ENCODE results near the gene DCAF11.

Gene DCAF11

GRCh38 chr14:24164518-24164991 lies 50.0 kb downstream of the DCAF11 start:
- no peak overlapping the region for H3K9ac ChIP-seq (ENCODE audit: low read length)
- H3K9me3 ChIP-seq (ENCODE audit: insufficient read depth, low read length) = no peaks in the 10 kb centered on the region
- no peaks in the 10 kb centered on the region for H4K20me1 ChIP-seq (ENCODE audit: low read depth, low read length)
- no peaks in the 10 kb centered on the region for H3K9me2 ChIP-seq (replicated peaks; ENCODE audit: insufficient read depth, low read length)
- no peak overlapping the region for H3K4me2 ChIP-seq (ENCODE audit: low read depth, low read length, poor library complexity, severe bottlenecking)
- H3F3A ChIP-seq (ENCODE audit: insufficient read depth) = 0 out of 2 replicates have a peak, but pooled peaks cover 3% of the 10 kb centered on the region
- TF ChIP-seq CTCF (IDR thresholded peaks at IDR 0.05; ENCODE audit: insufficient read depth, low read length, poor library complexity, severe bottlenecking) (no peak), EZH2phosphoT487 (conservative IDR thresholded peaks at IDR 0.05; ENCODE audit: low read length) (no peak)
- H3K27ac ChIP-seq (ENCODE audit: low read depth, low read length) = no peak overlapping the region
- H3K4me3 ChIP-seq (ENCODE audit: insufficient read depth, low read length, poor library complexity, severe bottlenecking) = no peak overlapping the region
- H2AFZ ChIP-seq (ENCODE audit: low read depth, low read length, severe bottlenecking) = no peak overlapping the region
- H3K27me3 ChIP-seq (ENCODE audit: low read length) = no peaks in the 10 kb centered on the region
- H3K79me2 ChIP-seq (ENCODE audit: insufficient read depth, low read length) = peaks cover 10% of the 10 kb centered on the region; the same call in 1 of the 2 replicates
- H3K36me3 ChIP-seq (ENCODE audit: low read length) = no peaks in the 10 kb centered on the region

- H3K9ac ChIP-seq (ENCODE audit: low read length) = no peak overlapping the region
These were observed 51.2 kb downstream of the DCAF11 start for GRCh38 chr14:24165785-24166184.

GRCh38 chr14:24167469-24168114 lies 53.0 kb downstream of the DCAF11 start:
- H3K9me2 ChIP-seq (replicated peaks; ENCODE audit: insufficient read depth, low read length) = no peaks in the 10 kb centered on the region
- TF ChIP-seq EZH2phosphoT487 (conservative IDR thresholded peaks at IDR 0.05; ENCODE audit: low read length) (no peak), CTCF (IDR thresholded peaks at IDR 0.05; ENCODE audit: insufficient read depth, low read length, poor library complexity, severe bottlenecking) (no peak)
- H2AFZ ChIP-seq (ENCODE audit: low read depth, low read length, severe bottlenecking) = no peak overlapping the region
- H3K9ac ChIP-seq (ENCODE audit: low read length) = no peak overlapping the region
- no peaks in the 10 kb centered on the region for H3K79me2 ChIP-seq (ENCODE audit: insufficient read depth, low read length)
- no peak overlapping the region for H3K4me2 ChIP-seq (ENCODE audit: low read depth, low read length, poor library complexity, severe bottlenecking)
- no peaks in the 10 kb centered on the region for H3F3A ChIP-seq (ENCODE audit: insufficient read depth)
- H3K27ac ChIP-seq (ENCODE audit: low read depth, low read length) = no peak overlapping the region
- no peaks in the 10 kb centered on the region for H4K20me1 ChIP-seq (ENCODE audit: low read depth, low read length)
- no peak overlapping the region for H3K4me3 ChIP-seq (ENCODE audit: insufficient read depth, low read length, poor library complexity, severe bottlenecking)
- H3K27me3 ChIP-seq (ENCODE audit: low read length) = no peaks in the 10 kb centered on the region
- H3K9me3 ChIP-seq (ENCODE audit: insufficient read depth, low read length) = no peaks in the 10 kb centered on the region
- H3K36me3 ChIP-seq (ENCODE audit: low read length) = no peaks in the 10 kb centered on the region

More at GRCh38 chr14:24165785-24166184, 51.2 kb downstream of the DCAF11 start:
- TF ChIP-seq CTCF (IDR thresholded peaks at IDR 0.05; ENCODE audit: insufficient read depth, low read length, poor library complexity, severe bottlenecking) = no peak
- no peak for TF ChIP-seq EZH2phosphoT487 (conservative IDR thresholded peaks at IDR 0.05; ENCODE audit: low read length)
- Histone ChIP-seq H3K27ac (ENCODE audit: low read depth, low read length) (no peak overlapping the region), H2AFZ (ENCODE audit: low read depth, low read length, severe bottlenecking) (no peak overlapping the region), H3F3A (ENCODE audit: insufficient read depth) (0 out of 2 replicates have a peak, but pooled peaks cover 1% of the 10 kb centered on the region), H3K27me3 (ENCODE audit: low read length) (no peaks in the 10 kb centered on the region), H3K4me3 (ENCODE audit: insufficient read depth, low read length, poor library complexity, severe bottlenecking) (no peak overlapping the region), H3K4me2 (ENCODE audit: low read depth, low read length, poor library complexity, severe bottlenecking) (no peak overlapping the region), H4K20me1 (ENCODE audit: low read depth, low read length) (no peaks in the 10 kb centered on the region), H3K79me2 (ENCODE audit: insufficient read depth, low read length) (peaks cover 10% of the 10 kb centered on the region; the same call in 1 of the 2 replicates), H3K36me3 (ENCODE audit: low read length) (no peaks in the 10 kb centered on the region), H3K9me3 (ENCODE audit: insufficient read depth, low read length) (no peaks in the 10 kb centered on the region), H3K9me2 (replicated peaks; ENCODE audit: insufficient read depth, low read length) (no peaks in the 10 kb centered on the region)
